Lower leg skin (tissue), 3 donors: ENCODE data around the gene BABAM2.
"Not testable (repeated sequence)": the region's sequence is repeated elsewhere in the genome, so short reads cannot be mapped to it uniquely, and the experiment has no call there.

Source experiments
- CTCF ChIP-seq, 3 donors: fragments of 450-650 bp; IDR thresholded peaks; one replicate each; pipeline ENCODE4 v1.5.1; 2016; ENCODE audit warnings: antibody characterized with exemption in 3 of 3, mild to moderate bottlenecking in 3 of 3, moderate library complexity in 2 of 3
- POLR2A ChIP-seq, 2 donors: fragments of 450-650 bp; IDR thresholded peaks; one replicate each; pipeline ENCODE4 v1.6.1; 2016 to 2017; ENCODE audit warnings: antibody characterized with exemption in 2 of 2, mild to moderate bottlenecking in 1 of 2, moderate library complexity in 1 of 2

DNA sequence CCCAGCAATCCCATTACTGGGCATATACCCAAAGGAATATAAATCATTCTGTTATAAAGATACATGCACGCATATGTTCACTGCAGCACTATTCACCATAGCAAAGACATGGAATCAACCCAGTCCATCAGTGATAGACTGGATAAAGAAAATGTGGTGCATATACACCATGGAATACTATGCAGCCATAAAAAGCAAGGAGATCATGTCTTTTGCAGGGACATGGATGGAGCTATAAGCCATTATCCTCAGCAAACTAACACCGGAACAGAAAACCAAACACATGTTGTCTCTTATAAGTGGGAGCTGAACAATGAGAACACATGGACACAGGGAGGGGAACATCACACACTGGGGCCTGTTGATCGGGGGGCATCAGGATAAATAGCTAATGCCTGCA is 441.3 kb downstream of the BABAM2 start:
- not testable (repeated sequence) for TF ChIP-seq CTCF, POLR2A (IDR thresholded peaks at IDR 0.05)
